A549 (cell line): ENCODE data around the gene MIB2.
"Not testable (repeated sequence)": the region's sequence is repeated elsewhere in the genome, so short reads cannot be mapped to it uniquely, and the experiment has no call there.

Source experiments
- CEBPB ChIP-seq, 2 experiments: fragments of >200 bp in 1 of 2; sonication (Bioruptor Twin) in 1 of 2; formaldehyde crosslinking in 1 of 2; IDR thresholded peaks; 2 replicates each; pipeline ENCODE4 v1.6.1; 2012 to 2016
- EP300 ChIP-seq, 2 experiments: fragments of >200 bp; sonication (Bioruptor Twin); formaldehyde crosslinking; IDR thresholded peaks; 2 replicates in 1 of 2; 3 replicates in 1 of 2; pipeline ENCODE4 v1.6.1; 2016 to 2017
- HEYL ChIP-seq: fragments of 250-450 bp; sonication (Bioruptor Pico); IDR thresholded peaks from 2 replicates; pipeline ENCODE4 v1.8.0; 2021; ENCODE audit warnings: mild to moderate bottlenecking, moderate library complexity
- HOXA7 ChIP-seq: fragments of 250-450 bp; sonication (Bioruptor Pico); IDR thresholded peaks from 2 replicates; pipeline ENCODE4 v1.5.0; 2020; ENCODE audit warnings: mild to moderate bottlenecking, moderate library complexity
- JUN ChIP-seq, 2 experiments: fragments of >200 bp; sonication (Bioruptor Twin); formaldehyde crosslinking; IDR thresholded peaks; 2 replicates in 1 of 2; 3 replicates in 1 of 2; pipeline ENCODE4 v1.6.1; 2016 to 2017
- MAFK ChIP-seq: fragments of 450-650 bp; IDR thresholded peaks from 2 replicates; pipeline ENCODE4 v1.6.1; 2014; ENCODE audit not compliant: partially characterized antibody
- MYC ChIP-seq: IDR thresholded peaks from 2 replicates; pipeline ENCODE4 v1.6.1; 2012; ENCODE audit warnings: mild to moderate bottlenecking, inconsistent platforms, low read length, improper control_type of control experiment, borderline replicate concordance
- NFE2L2 ChIP-seq: fragments of 150-350 bp; conservative IDR thresholded peaks from 2 replicates; pipeline ENCODE4 v1.6.1; 2014; ENCODE audit warnings: low read length
- POLR2A ChIP-seq: IDR thresholded peaks from 2 replicates; pipeline ENCODE4 v1.6.1; 2012; ENCODE audit warnings: mild to moderate bottlenecking, low read length
- RAD21 ChIP-seq, 2 experiments: fragments of >200 bp in 1 of 2; sonication (Bioruptor Twin) in 1 of 2; formaldehyde crosslinking in 1 of 2; IDR thresholded peaks in 1 of 2; conservative IDR thresholded peaks in 1 of 2; 2 replicates in 1 of 2; 3 replicates in 1 of 2; pipeline ENCODE4 v1.6.1; 2012 to 2018; ENCODE audit warnings: inconsistent platforms in 1 of 2
- REST ChIP-seq: fragments of 200-600 bp; sonication (generic); IDR thresholded peaks from 2 replicates; pipeline ENCODE4 v1.6.1; 2016; ENCODE audit warnings: antibody characterized with exemption, mild to moderate bottlenecking, moderate library complexity
- TF ChIP-seq, protein P1 (sequence below): fragments of >200 bp; sonication (Bioruptor Twin); formaldehyde crosslinking; IDR thresholded peaks from 3 replicates; pipeline ENCODE4 v1.5.1; 2016

DNA sequence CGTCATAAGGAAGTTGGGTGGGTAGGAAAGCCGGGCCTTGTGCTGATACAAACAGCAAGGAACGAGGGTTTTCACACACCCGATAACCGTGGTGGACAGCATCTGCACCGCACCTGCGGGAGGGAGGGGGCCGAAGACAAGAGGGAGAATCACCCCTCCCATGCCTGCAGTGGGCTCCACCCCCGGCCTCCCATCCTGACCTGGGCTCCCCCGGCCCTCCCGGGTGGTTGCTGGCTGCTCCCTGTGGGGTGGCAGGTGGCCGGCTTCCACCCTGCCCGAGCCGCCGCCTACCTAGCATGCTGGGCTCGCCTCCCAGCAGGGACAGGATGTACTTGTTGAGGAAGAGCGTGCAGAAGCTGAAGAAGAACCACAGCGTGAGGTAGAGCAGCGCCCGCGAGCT is 60.8 kb downstream of the MIB2 start:
- not testable (repeated sequence) for TF ChIP-seq JUN (IDR thresholded peaks at IDR 0.05); REST; MAFK; POLR2A; HEYL; EP300 (IDR thresholded peaks at IDR 0.05); MYC; RAD21 (conservative IDR thresholded peaks at IDR 0.05 in 1 of 2, IDR thresholded peaks at IDR 0.05 in 1 of 2); CEBPB (IDR thresholded peaks at IDR 0.05); NFE2L2; HOXA7 (CRISPR knock-in tag)
- TF ChIP-seq, protein P1, sequence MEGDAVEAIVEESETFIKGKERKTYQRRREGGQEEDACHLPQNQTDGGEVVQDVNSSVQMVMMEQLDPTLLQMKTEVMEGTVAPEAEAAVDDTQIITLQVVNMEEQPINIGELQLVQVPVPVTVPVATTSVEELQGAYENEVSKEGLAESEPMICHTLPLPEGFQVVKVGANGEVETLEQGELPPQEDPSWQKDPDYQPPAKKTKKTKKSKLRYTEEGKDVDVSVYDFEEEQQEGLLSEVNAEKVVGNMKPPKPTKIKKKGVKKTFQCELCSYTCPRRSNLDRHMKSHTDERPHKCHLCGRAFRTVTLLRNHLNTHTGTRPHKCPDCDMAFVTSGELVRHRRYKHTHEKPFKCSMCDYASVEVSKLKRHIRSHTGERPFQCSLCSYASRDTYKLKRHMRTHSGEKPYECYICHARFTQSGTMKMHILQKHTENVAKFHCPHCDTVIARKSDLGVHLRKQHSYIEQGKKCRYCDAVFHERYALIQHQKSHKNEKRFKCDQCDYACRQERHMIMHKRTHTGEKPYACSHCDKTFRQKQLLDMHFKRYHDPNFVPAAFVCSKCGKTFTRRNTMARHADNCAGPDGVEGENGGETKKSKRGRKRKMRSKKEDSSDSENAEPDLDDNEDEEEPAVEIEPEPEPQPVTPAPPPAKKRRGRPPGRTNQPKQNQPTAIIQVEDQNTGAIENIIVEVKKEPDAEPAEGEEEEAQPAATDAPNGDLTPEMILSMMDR, result not testable (repeated sequence)
